DOHH2 (cell line): Measurements from ENCODE around the gene GUCA2B.

Experiments
- H3F3A ChIP-seq: fragments of 200-600 bp; sonication (generic), shearing (Covaris generic); 2 replicates; pipeline ENCODE4 v1.6.0; 2016; ENCODE audit warnings: antibody characterized with exemption, mild to moderate bottlenecking; ENCODE audit not compliant: control insufficient read depth, insufficient read depth
- H3K27ac ChIP-seq: fragments of 200-600 bp; sonication (generic); 2 replicates; pipeline ENCODE4 v1.5.1; 2014; ENCODE audit warnings: low read depth, mild to moderate bottlenecking, low read length, moderate library complexity
- H3K27me3 ChIP-seq: fragments of 200-600 bp; sonication (generic); 2 replicates; pipeline ENCODE4 v1.6.1; 2014; ENCODE audit warnings: mild to moderate bottlenecking, low read length, mixed read lengths; ENCODE audit not compliant: control insufficient read depth
- H3K36me3 ChIP-seq: fragments of 200-600 bp; sonication (generic); 2 replicates; pipeline ENCODE4 v1.6.1; 2014; ENCODE audit warnings: mild to moderate bottlenecking, low read length, moderate library complexity, mixed read lengths; ENCODE audit not compliant: control insufficient read depth
- H3K4me1 ChIP-seq: fragments of 200-600 bp; sonication (generic); 2 replicates; pipeline ENCODE4 v1.6.1; 2014; ENCODE audit warnings: mild to moderate bottlenecking, low read length, mixed read lengths; ENCODE audit not compliant: control insufficient read depth
- H3K4me2 ChIP-seq: fragments of 200-600 bp; sonication (generic); 2 replicates; pipeline ENCODE4 v1.6.0; 2014; ENCODE audit warnings: mild to moderate bottlenecking, low read length, moderate library complexity
- H3K4me3 ChIP-seq: fragments of 200-600 bp; sonication (generic); 2 replicates; pipeline ENCODE4 v1.5.1; 2014; ENCODE audit warnings: mild to moderate bottlenecking, low read length, mixed read lengths
- H3K79me2 ChIP-seq: fragments of 200-600 bp; sonication (generic); 2 replicates; pipeline ENCODE4 v1.6.1; 2014; ENCODE audit warnings: mild to moderate bottlenecking, low read length, mixed read lengths; ENCODE audit not compliant: control insufficient read depth
- H3K9me2 ChIP-seq: fragments of 200-600 bp; sonication (generic); replicated peaks from 2 replicates; pipeline ENCODE4 v1.6.1; 2014; ENCODE audit warnings: mild to moderate bottlenecking, low read length, mixed read lengths; ENCODE audit not compliant: control insufficient read depth
- H3K9me3 ChIP-seq: fragments of 200-600 bp; sonication (generic); 2 replicates; pipeline ENCODE4 v1.6.1; 2014; ENCODE audit warnings: antibody characterized with exemption, low read length, mixed read lengths; ENCODE audit not compliant: control insufficient read depth, insufficient read depth
- H4K20me1 ChIP-seq: fragments of 200-600 bp; sonication (generic); 2 replicates; pipeline ENCODE4 v1.6.0; 2014; ENCODE audit warnings: low read depth, mild to moderate bottlenecking, antibody characterized with exemption, low read length, moderate library complexity; ENCODE audit not compliant: control insufficient read depth, insufficient read depth
- EZH2phosphoT487 ChIP-seq: fragments of 200-600 bp; sonication (generic); IDR thresholded peaks from 2 replicates; pipeline ENCODE4 v1.6.1; 2017; ENCODE audit warnings: borderline replicate concordance, mild to moderate bottlenecking, antibody characterized with exemption, low read length, moderate library complexity, mixed read lengths
- TF ChIP-seq, protein P1 (sequence below): fragments of 200-600 bp; sonication (generic); IDR thresholded peaks from one replicate; pipeline ENCODE4 v1.5.1; 2014; ENCODE audit warnings: antibody characterized with exemption, mild to moderate bottlenecking, low read depth, low read length; ENCODE audit not compliant: poor library complexity, severe bottlenecking

GUCA2B gene

DNA sequence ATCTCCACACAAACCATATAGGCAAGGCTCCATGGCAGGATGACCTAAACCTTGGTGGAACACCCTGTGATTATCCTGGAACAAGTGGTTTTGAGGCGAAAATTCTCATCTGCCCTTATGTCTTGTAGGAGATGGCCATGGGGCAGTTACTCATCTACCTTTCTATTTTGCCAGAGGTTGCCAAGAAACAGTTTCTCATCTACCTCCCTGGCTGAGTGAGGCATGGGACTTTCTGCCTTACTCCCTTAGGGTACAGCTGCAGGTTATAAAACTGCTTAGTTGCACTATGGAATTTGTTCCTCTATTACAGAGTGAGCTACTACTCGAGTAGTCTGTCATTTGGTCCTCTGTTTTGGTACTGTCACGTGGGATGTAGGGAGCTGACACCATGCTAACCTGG is 42.6 kb downstream of the GUCA2B start:
- H3K27ac ChIP-seq, result no peak overlapping the region
- no peak for TF ChIP-seq EZH2phosphoT487

DNA sequence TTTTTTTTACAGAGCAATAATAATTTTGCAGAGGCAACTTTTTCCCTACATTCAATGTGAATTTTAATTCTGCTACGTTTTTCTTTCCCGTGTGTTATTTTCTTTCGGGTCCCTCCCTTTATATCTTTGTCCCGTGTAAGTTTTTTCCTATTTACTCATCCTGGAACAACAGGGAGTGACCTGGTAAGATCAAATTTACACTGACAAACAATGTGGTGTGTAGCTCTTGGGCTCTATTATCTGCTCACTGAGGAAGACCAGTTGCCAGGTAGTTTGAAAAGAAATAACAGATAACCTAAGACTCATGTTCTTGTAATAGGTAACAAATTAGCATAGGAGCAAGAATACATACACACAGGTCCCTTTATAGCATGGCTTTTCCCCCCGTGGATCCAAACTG is 45.0 kb downstream of the GUCA2B start:
- TF ChIP-seq, protein P1, sequence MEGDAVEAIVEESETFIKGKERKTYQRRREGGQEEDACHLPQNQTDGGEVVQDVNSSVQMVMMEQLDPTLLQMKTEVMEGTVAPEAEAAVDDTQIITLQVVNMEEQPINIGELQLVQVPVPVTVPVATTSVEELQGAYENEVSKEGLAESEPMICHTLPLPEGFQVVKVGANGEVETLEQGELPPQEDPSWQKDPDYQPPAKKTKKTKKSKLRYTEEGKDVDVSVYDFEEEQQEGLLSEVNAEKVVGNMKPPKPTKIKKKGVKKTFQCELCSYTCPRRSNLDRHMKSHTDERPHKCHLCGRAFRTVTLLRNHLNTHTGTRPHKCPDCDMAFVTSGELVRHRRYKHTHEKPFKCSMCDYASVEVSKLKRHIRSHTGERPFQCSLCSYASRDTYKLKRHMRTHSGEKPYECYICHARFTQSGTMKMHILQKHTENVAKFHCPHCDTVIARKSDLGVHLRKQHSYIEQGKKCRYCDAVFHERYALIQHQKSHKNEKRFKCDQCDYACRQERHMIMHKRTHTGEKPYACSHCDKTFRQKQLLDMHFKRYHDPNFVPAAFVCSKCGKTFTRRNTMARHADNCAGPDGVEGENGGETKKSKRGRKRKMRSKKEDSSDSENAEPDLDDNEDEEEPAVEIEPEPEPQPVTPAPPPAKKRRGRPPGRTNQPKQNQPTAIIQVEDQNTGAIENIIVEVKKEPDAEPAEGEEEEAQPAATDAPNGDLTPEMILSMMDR, result no peak
- no peak for TF ChIP-seq EZH2phosphoT487
- Histone ChIP-seq H3K9me3 (no peaks in the 10 kb centered on the region), H3K4me2 (no peak overlapping the region), H3K4me1 (no peaks in the 10 kb centered on the region), H3K27me3 (no peaks in the 10 kb centered on the region), H3K9me2 (no peaks in the 10 kb centered on the region), H3K36me3 (peaks cover 49% of the 10 kb centered on the region), H3K27ac (no peak overlapping the region), H3K4me3 (no peak overlapping the region), H3F3A (no peaks in the 10 kb centered on the region), H3K79me2 (no peaks in the 10 kb centered on the region), H4K20me1 (no peaks in the 10 kb centered on the region)

More for the DNA sequence above, 42.6 kb downstream of the GUCA2B start:
- Histone ChIP-seq H3K27me3 (no peaks in the 10 kb centered on the region), H3K36me3 (peaks cover 55% of the 10 kb centered on the region), H3K79me2 (no peaks in the 10 kb centered on the region), H3K4me2 (no peak overlapping the region), H4K20me1 (no peaks in the 10 kb centered on the region), H3K9me3 (no peaks in the 10 kb centered on the region), H3K4me3 (no peak overlapping the region), H3K4me1 (no peaks in the 10 kb centered on the region), H3F3A (no peaks in the 10 kb centered on the region), H3K9me2 (no peaks in the 10 kb centered on the region)

- H3K79me2 ChIP-seq, result peaks cover under 1% of the 10 kb centered on the region; the same call in 1 of the 2 replicates
Measured at GRCh38 chr1:42201986-42202385, 48.8 kb downstream of the GUCA2B start.

More at GRCh38 chr1:42201986-42202385, 48.8 kb downstream of the GUCA2B start:
- Histone ChIP-seq H3K4me1 (no peaks in the 10 kb centered on the region), H3K27me3 (no peaks in the 10 kb centered on the region), H3F3A (no peaks in the 10 kb centered on the region), H3K4me3 (no peak overlapping the region), H3K36me3 (peaks cover 34% of the 10 kb centered on the region), H4K20me1 (no peaks in the 10 kb centered on the region), H3K9me3 (no peaks in the 10 kb centered on the region), H3K9me2 (no peaks in the 10 kb centered on the region), H3K4me2 (no peak overlapping the region), H3K27ac (no peak overlapping the region)
- no peak for TF ChIP-seq EZH2phosphoT487
